Esophagus squamous epithelium (tissue), 4 donors: ENCODE results near the gene UNK.

Experiments used
- POLR2A ChIP-seq, 4 donors: fragments of 450-650 bp; IDR thresholded peaks; one replicate each; pipeline ENCODE4 v1.6.1; 2017; ENCODE audit warnings: antibody characterized with exemption in 4 of 4, mild to moderate bottlenecking in 4 of 4, moderate library complexity in 3 of 4
- TF ChIP-seq, protein P1 (sequence below), 6 experiments: fragments of 450-650 bp in 4 of 6; fragments of 200-600 bp in 2 of 6; sonication (generic) in 2 of 6; IDR thresholded peaks; one replicate each; pipeline ENCODE4 v1.5.1; 2016 to 2019; ENCODE audit warnings: antibody characterized with exemption in 6 of 6, mild to moderate bottlenecking in 4 of 6, moderate library complexity in 4 of 6

DNA sequence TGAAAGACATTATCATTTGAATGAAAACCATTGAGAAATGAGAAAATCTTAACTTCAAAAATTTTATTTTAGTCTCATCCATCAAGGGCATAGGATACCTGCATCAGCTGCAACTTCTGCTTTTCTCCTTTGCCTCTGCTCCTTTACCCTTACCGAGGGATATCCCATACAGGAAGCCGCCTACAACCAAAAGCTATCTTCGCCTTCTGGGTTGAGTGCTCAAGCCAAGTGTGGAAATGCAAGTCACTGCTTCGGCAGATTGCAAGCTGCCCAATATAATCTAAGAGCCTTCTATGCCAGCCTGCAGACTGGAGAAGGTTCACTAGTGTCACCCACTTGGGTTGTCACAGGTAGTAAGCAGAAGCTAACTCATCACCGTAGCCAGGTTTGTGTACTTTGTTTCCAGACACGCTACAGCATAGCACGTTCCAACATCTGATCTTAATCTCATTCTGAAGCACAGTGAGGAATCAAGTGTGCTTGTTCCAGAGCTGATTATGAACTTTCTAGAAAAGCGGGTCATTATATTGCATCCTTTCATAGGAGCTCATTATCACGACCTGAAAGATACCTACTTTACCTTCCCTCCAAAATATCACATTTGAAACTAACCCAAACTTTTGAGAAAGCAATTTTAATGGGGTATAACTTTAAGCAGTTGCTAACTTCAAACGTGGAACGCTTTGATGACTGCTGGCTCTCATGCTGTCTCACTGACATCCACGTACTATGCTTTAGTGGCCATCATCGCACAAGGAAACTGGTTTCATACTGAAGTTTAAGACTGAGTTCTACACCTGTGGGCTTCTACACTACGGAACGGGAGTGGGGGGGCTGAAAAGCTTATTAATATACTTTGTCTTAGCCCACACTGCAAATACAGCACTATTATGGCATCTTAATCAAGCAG lies 8.0 kb upstream of the UNK start:
- no peak for TF ChIP-seq POLR2A (IDR thresholded peaks at IDR 0.05)
- TF ChIP-seq, protein P1, sequence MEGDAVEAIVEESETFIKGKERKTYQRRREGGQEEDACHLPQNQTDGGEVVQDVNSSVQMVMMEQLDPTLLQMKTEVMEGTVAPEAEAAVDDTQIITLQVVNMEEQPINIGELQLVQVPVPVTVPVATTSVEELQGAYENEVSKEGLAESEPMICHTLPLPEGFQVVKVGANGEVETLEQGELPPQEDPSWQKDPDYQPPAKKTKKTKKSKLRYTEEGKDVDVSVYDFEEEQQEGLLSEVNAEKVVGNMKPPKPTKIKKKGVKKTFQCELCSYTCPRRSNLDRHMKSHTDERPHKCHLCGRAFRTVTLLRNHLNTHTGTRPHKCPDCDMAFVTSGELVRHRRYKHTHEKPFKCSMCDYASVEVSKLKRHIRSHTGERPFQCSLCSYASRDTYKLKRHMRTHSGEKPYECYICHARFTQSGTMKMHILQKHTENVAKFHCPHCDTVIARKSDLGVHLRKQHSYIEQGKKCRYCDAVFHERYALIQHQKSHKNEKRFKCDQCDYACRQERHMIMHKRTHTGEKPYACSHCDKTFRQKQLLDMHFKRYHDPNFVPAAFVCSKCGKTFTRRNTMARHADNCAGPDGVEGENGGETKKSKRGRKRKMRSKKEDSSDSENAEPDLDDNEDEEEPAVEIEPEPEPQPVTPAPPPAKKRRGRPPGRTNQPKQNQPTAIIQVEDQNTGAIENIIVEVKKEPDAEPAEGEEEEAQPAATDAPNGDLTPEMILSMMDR (IDR thresholded peaks at IDR 0.05), result peak in 1 of 6 experiments; percentile 2
